Upper lobe of right lung (tissue), 1 donor: ENCODE measurements around the gene MCL1. TPM values are rescaled to one million over a fixed set of nuclear protein-coding genes. Genes with fewer than 3 reads are reported as not detected.

ENCODE experiments used
- ATAC-seq: fragments of 200-7000 bp; cut with Tn5 transposase; one replicate; pipeline ENCODE4 v1.9.1; 2020; ENCODE audit warnings: mild to moderate bottlenecking, moderate library complexity
- DNase-seq: peaks from one replicate; pipeline ENCODE4 v3.0.0-alpha.2; 2020
- H3K27ac ChIP-seq: fragments of 200-600 bp; one replicate; pipeline ENCODE4 v1.8.0; 2022
- H3K27me3 ChIP-seq: fragments of 200-600 bp; one replicate; pipeline ENCODE4 v1.8.0; 2022; ENCODE audit warnings: mild to moderate bottlenecking
- H3K36me3 ChIP-seq: fragments of 200-600 bp; one replicate; pipeline ENCODE4 v1.8.0; 2022
- H3K4me1 ChIP-seq: fragments of 200-600 bp; one replicate; pipeline ENCODE4 v1.8.0; 2022
- H3K4me3 ChIP-seq: fragments of 200-600 bp; one replicate; pipeline ENCODE4 v1.8.0; 2022; ENCODE audit warnings: mild to moderate bottlenecking
- H3K9me3 ChIP-seq: fragments of 200-600 bp; one replicate; pipeline ENCODE4 v1.8.0; 2022
- CTCF ChIP-seq: fragments of 200-600 bp; IDR thresholded peaks from one replicate; pipeline ENCODE4 v1.8.0; 2022; ENCODE audit warnings: antibody characterized with exemption
- intact Hi-C: fragments of 100-400 bp; cut with DNase I; formaldehyde crosslinking; loops from one replicate; pipeline ENCODE4 v1.11.0; 2022
- total RNA-seq: library from RNA; stranded (reverse); fragmentation: NEBNext Ultra II Directional; extraction: Animal tissue kit (Norgen Biotek cat#: 25700); gene quantifications from one replicate; pipeline ENCODE4 v1.2.1, GENCODE V29; 2021
- donor health status: DM: no; HTN: yes; CAD: no; lungs with severe emphysema.

Gene MCL1
- total RNA-seq, 1 donor from 2014 or later, result 325 TPM

DNA sequence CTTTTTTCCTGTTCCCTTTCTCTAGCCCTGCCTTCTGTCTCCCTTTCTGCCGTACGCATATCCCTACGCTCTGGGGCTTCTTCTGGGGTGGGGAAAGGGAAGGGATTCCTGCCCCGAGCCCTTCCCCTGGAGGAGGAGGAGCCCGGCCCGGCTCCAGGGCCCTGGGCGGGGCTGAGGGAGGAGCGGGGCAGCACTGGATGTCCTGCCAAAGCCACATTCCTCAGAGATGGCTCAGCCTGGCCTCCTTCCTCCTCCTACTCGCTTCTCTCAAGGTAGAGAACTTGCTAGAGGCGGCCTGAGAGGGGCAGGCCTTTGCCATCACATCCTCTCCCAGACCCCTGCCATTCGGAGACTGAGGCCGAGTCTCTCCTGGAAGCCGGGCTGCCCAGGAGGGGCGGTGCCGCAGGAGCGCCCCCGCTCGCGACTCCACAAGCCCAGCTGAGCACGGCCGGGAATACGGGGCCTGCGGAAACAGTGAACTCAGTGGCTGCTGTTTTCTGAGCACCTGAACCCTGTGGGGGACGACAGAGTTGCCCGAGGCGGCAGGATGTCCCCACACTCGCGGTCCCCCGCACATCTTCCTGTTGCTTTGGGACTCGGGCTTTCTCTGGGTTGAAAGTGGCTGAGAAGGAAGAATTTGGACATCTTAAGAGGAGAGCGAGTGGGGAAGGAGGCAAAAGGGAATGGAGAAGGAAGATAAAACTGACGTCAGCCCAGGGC is 18.0 kb downstream of the MCL1 start:
- ATAC-seq, result peak; percentile 87
- intact Hi-C loops, result no loop called here
- peaks cover 5% of the 10 kb centered on the region for H3K36me3 ChIP-seq
- peak overlapping the region; percentile 66 for H3K4me3 ChIP-seq
- DNase-seq, result peak; percentile 97
- no peaks in the 10 kb centered on the region for H3K9me3 ChIP-seq
- H3K4me1 ChIP-seq, result peaks cover 69% of the 10 kb centered on the region
- no peak for TF ChIP-seq CTCF
- H3K27me3 ChIP-seq, result no peaks in the 10 kb centered on the region
- H3K27ac ChIP-seq, result peak overlapping the region; percentile 100

DNA sequence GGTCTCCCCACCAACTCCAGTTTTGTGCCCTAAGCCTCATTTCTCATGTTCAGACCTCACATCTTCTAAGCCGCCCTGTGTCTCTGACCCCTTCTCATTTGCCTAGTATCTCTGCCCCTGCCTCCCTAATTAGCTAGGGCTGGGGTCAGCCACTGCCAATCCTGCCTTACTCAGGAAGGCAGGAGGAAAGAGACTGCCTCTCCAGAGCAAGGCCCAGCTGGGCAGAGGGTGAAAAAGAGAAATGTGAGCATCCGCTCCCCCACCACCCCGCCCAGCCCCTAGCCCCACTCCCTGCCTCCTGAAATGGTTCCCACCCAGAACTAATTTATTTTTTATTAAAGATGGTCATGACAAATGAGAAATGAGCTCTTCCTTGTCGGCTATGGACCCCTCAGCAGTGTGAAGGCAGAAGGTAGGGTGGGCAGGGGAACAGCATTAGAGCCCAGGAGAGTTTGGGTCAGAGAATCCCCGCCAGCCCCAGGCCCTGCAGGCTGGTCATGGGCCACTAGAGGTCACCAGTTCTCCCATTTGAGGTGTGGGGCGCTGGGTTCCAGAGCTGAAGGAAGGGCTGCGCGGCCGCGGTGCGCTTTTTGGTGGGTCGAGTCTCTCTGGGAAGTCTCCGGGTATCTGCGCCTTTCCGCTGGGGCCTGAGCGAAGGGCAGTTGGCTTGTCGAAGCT is 18.7 kb downstream of the MCL1 start:
- no peaks in the 10 kb centered on the region for H3K27me3 ChIP-seq
- intact Hi-C loops, result no loop called here
- peaks cover 62% of the 10 kb centered on the region for H3K4me1 ChIP-seq
- TF ChIP-seq CTCF, result peak; percentile 81
- H3K36me3 ChIP-seq, result peaks cover 10% of the 10 kb centered on the region
- peak; percentile 93 for DNase-seq
- peak overlapping the region; percentile 100 for H3K27ac ChIP-seq
- no peaks in the 10 kb centered on the region for H3K9me3 ChIP-seq
- ATAC-seq, result peak; percentile 65
- H3K4me3 ChIP-seq, result peak overlapping the region; percentile 66

GRCh38 chr1:150560011-150560438 is 19.4 kb downstream of the MCL1 start:
- peaks cover 12% of the 10 kb centered on the region for H3K36me3 ChIP-seq
- ATAC-seq (peak; percentile 39), DNase-seq (peak; percentile 85)
- H3K4me3 ChIP-seq, result peak overlapping the region; percentile 66
- intact Hi-C loops, result no loop called here
- H3K4me1 ChIP-seq, result peaks cover 55% of the 10 kb centered on the region
- TF ChIP-seq CTCF, result peak; percentile 91
- H3K27me3 ChIP-seq, result no peaks in the 10 kb centered on the region
- no peaks in the 10 kb centered on the region for H3K9me3 ChIP-seq
- peak overlapping the region; percentile 100 for H3K27ac ChIP-seq

DNA sequence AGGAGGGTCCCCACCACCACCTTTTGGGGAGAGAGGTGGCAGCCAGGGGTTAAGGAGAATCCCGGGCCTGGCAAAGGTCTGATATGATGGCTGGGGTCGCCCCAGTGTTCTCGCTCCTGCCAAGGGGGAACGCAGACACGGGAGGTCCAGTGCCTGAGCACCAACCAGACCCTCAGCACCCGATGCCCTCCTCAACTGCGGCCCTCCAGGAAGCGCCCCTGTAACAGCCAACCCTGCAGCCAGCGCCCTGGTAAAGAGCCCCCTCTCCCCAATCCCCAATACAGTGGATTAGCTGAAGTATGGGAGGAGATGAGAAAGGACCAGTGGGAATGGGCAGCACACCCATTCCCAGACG is 19.8 kb downstream of the MCL1 start:
- H3K9me3 ChIP-seq, result no peaks in the 10 kb centered on the region
- H3K27ac ChIP-seq, result peak overlapping the region; percentile 37
- TF ChIP-seq CTCF, result no peak
- H3K36me3 ChIP-seq, result peaks cover 12% of the 10 kb centered on the region
- DNase-seq (no peak), ATAC-seq (no peak)
- peaks cover 51% of the 10 kb centered on the region for H3K4me1 ChIP-seq
- intact Hi-C loops, result no loop called here
- no peak overlapping the region for H3K4me3 ChIP-seq
- H3K27me3 ChIP-seq, result no peaks in the 10 kb centered on the region

GRCh38 chr1:150558761-150559655 is 20.4 kb downstream of the MCL1 start:
- Histone ChIP-seq H3K4me1 (peaks cover 45% of the 10 kb centered on the region), H3K27me3 (no peaks in the 10 kb centered on the region), H3K4me3 (peak overlapping the region; percentile 44), H3K27ac (peak overlapping the region; percentile 37), H3K36me3 (peaks cover 12% of the 10 kb centered on the region), H3K9me3 (no peaks in the 10 kb centered on the region)
- TF ChIP-seq CTCF, result no peak
- DNase-seq (peak; percentile 82), ATAC-seq (peak; percentile 0)
- intact Hi-C loops, result no loop called here
